GM12878 (cell line): ENCODE results near the gene SEMA3D. TPM values are rescaled to one million over a fixed set of nuclear protein-coding genes. Genes with fewer than 3 reads are reported as not detected.

Source experiments
- ATAC-seq: fragments of 200-7000 bp; cut with Tn5 transposase; 3 replicates; pipeline ENCODE4 v1.9.1; 2020; ENCODE audit warnings: mild to moderate bottlenecking, moderate library complexity
- BruUV-seq: library from RNA; stranded (reverse); fragments of 400-500 nt; replicated peaks from 2 replicates; lab custom pipeline; 2021; lab: Mats Ljungman, UMichigan
- CTCF ChIA-PET: fragments of 300-600 bp; sonication (Branson Sonifier 250); formaldehyde crosslinking; extraction: SDS; loops from one replicate; lab custom pipeline; 2021; ENCODE audit warnings: inconsistent platforms; lab: Yijun Ruan, JAX
- POLR2A ChIA-PET: fragments of 350-600 bp; formaldehyde crosslinking; extraction: SDS; loops from one replicate; lab custom pipeline; 2021; ENCODE audit warnings: inconsistent platforms; lab: Charles Lee
- RAD21 ChIA-PET: fragments of 300-600 bp; sonication (Branson Sonifier 250); formaldehyde crosslinking; loops from one replicate; lab custom pipeline; 2023; ENCODE audit warnings: antibody characterized with exemption; ENCODE audit not compliant: unreplicated experiment; lab: Charles Lee
- SMC1A ChIA-PET: fragments of 300-600 bp; sonication (Branson Sonifier 250); formaldehyde crosslinking; loops from one replicate; lab custom pipeline; 2023; ENCODE audit not compliant: unreplicated experiment, uncharacterized antibody; lab: Charles Lee
- DNase-seq: peaks from one replicate; pipeline ENCODE4 v3.0.0-alpha.2; 2011; ENCODE audit warnings: low read depth, low spot score
- FAIRE-seq: peaks from 3 replicates; lab custom pipeline; 2011; peaks lifted over from hg19 to GRCh38; lab: Jason Lieb, UNC
- H2AFZ ChIP-seq: 2 replicates; pipeline ENCODE4 v1.6.0; 2011; ENCODE audit warnings: low read depth, low read length, control low read depth; ENCODE audit not compliant: control insufficient read depth
- H3K27ac ChIP-seq: 2 replicates; pipeline ENCODE4 v1.5.1; 2011; ENCODE audit warnings: control low read depth; ENCODE audit not compliant: control insufficient read depth, insufficient read depth
- H3K27me3 ChIP-seq, 2 experiments: replicated peaks in 1 of 2; 2 replicates each; pipeline versions ENCODE4 v1.6.0 to v1.6.1; 2011; ENCODE audit warnings: low read length in 1 of 2; ENCODE audit not compliant: control insufficient read depth in 2 of 2, insufficient read depth in 2 of 2
- H3K36me3 ChIP-seq, 2 experiments: 2 replicates each; pipeline ENCODE4 v1.5.1; 2011; ENCODE audit warnings: low read length in 1 of 2; ENCODE audit not compliant: control insufficient read depth in 2 of 2, insufficient read depth in 2 of 2
- H3K4me1 ChIP-seq: 2 replicates; pipeline ENCODE4 v1.6.1; 2011; ENCODE audit warnings: mild to moderate bottlenecking, low read length, moderate library complexity, mixed read lengths; ENCODE audit not compliant: control insufficient read depth, insufficient read depth
- H3K4me2 ChIP-seq: 2 replicates; pipeline ENCODE4 v1.6.0; 2011; ENCODE audit warnings: control low read depth; ENCODE audit not compliant: control insufficient read depth, insufficient read depth
- H3K4me3 ChIP-seq: fragments of 200-600 bp; sonication (generic); 2 replicates; pipeline ENCODE4 v1.5.1; 2016
- H3K79me2 ChIP-seq: 2 replicates; pipeline ENCODE4 v1.6.0; 2011; ENCODE audit warnings: low read length; ENCODE audit not compliant: control insufficient read depth, insufficient read depth
- H3K9ac ChIP-seq: 2 replicates; pipeline ENCODE4 v1.8.0; 2011; ENCODE audit warnings: low read length, control low read depth, mixed read lengths; ENCODE audit not compliant: control insufficient read depth, insufficient read depth
- H3K9me3 ChIP-seq: replicated peaks from 3 replicates; pipeline ENCODE4 v1.5.1; 2011; ENCODE audit warnings: mild to moderate bottlenecking, low read length; ENCODE audit not compliant: control insufficient read depth, insufficient read depth
- H4K20me1 ChIP-seq: 2 replicates; pipeline ENCODE4 v1.6.0; 2011; ENCODE audit not compliant: control insufficient read depth, insufficient read depth
- BRCA1 ChIP-seq: IDR thresholded peaks from 2 replicates; pipeline ENCODE4 v1.6.1; 2011; ENCODE audit warnings: low read depth, low read length, improper control_type of control experiment
- E4F1 ChIP-seq: fragments of 450-650 bp; IDR thresholded peaks from 2 replicates; pipeline ENCODE4 v1.6.1; 2018; ENCODE audit warnings: borderline replicate concordance, mild to moderate bottlenecking; ENCODE audit not compliant: partially characterized antibody
- FOXM1 ChIP-seq: IDR thresholded peaks from 2 replicates; pipeline ENCODE4 v1.6.1; 2012; ENCODE audit warnings: low read depth, mild to moderate bottlenecking, inconsistent platforms, low read length, moderate library complexity
- HCFC1 ChIP-seq: fragments of 150-350 bp; IDR thresholded peaks from 2 replicates; pipeline ENCODE4 v1.6.1; 2014; ENCODE audit warnings: low read length
- HDGF ChIP-seq: fragments of 450-650 bp; IDR thresholded peaks from 2 replicates; pipeline ENCODE4 v1.6.1; 2016; ENCODE audit warnings: antibody characterized with exemption
- IKZF1 ChIP-seq: fragments of 450-650 bp; conservative IDR thresholded peaks from 2 replicates; pipeline ENCODE4 v1.6.1; 2017; ENCODE audit warnings: antibody characterized with exemption, mild to moderate bottlenecking
- IKZF2 ChIP-seq, 2 experiments: fragments of 450-650 bp; IDR thresholded peaks; 2 replicates each; pipeline ENCODE4 v1.6.1; 2017; ENCODE audit warnings: mild to moderate bottlenecking in 2 of 2, moderate library complexity in 2 of 2
- KAT2A ChIP-seq: conservative IDR thresholded peaks from 2 replicates; pipeline ENCODE4 v1.6.1; 2011; ENCODE audit warnings: low read depth, low read length; ENCODE audit not compliant: control insufficient read depth
- MTA3 ChIP-seq: IDR thresholded peaks from 2 replicates; pipeline ENCODE4 v1.6.1; 2012; ENCODE audit warnings: low read length, inconsistent platforms, borderline replicate concordance
- NBN ChIP-seq: fragments of 450-650 bp; IDR thresholded peaks from 2 replicates; pipeline ENCODE4 v1.6.1; 2016
- NRF1 ChIP-seq: conservative IDR thresholded peaks from 2 replicates; pipeline ENCODE4 v1.6.1; 2011; ENCODE audit warnings: mild to moderate bottlenecking, low read depth, low read length, improper control_type of control experiment
- PKNOX1 ChIP-seq: fragments of 450-650 bp; IDR thresholded peaks from 2 replicates; pipeline ENCODE4 v1.6.1; 2016; ENCODE audit warnings: mild to moderate bottlenecking
- RB1 ChIP-seq: fragments of 450-650 bp; formaldehyde crosslinking; IDR thresholded peaks from 2 replicates; pipeline ENCODE4 v1.6.1; 2017; ENCODE audit warnings: mild to moderate bottlenecking, borderline replicate concordance
- SMARCA5 ChIP-seq: fragments of 450-650 bp; IDR thresholded peaks from 2 replicates; pipeline ENCODE4 v1.6.1; 2017; ENCODE audit warnings: mild to moderate bottlenecking
- SUZ12 ChIP-seq: fragments of 200-600 bp; sonication (generic); IDR thresholded peaks from one replicate; pipeline ENCODE4 v1.6.1; 2018; ENCODE audit warnings: antibody characterized with exemption, mild to moderate bottlenecking; ENCODE audit not compliant: unreplicated experiment
- in situ Hi-C: fragments of 300-500 bp; cut with MboI; formaldehyde crosslinking; loops from 9 replicates; pipeline ENCODE4 v1.14.3; 2018; ENCODE audit warnings: mixed read lengths
- intact Hi-C: fragments of 100-400 bp; cut with micrococcal nuclease; formaldehyde crosslinking; loops from one replicate; pipeline ENCODE4 v1.14.2; 2022; ENCODE audit not compliant: unreplicated experiment
- polyA plus RNA-seq, 11 experiments: library from polyadenylated mRNA; depleted of rRNA in 4 of 11; unstranded in 6 of 11; stranded (reverse) in 5 of 11; fragments of >200 nt; fragmentation: Nextera tagmentation in 4 of 11; fragmentation: Illumina TruSeq in 1 of 11; extraction: Ambion mirVana in 4 of 11; extraction: Trizol in 1 of 11; gene quantifications; 1 replicate in 1 of 11; 2 replicates in 10 of 11; pipeline versions ENCODE4 v1.2.1 to v1.2.3, GENCODE V29; 2011 to 2016; ENCODE audit warnings: inconsistent platforms in 2 of 11, missing spikeins in 2 of 11, low read depth in 1 of 11
- total RNA-seq, 4 experiments: library from RNA; depleted of rRNA in 3 of 4; stranded (reverse); fragments of >200 nt in 3 of 4; fragmentation: Illumina TruSeq in 1 of 4; extraction: Trizol in 1 of 4; gene quantifications; 2 replicates each; pipeline versions ENCODE4 v1.2.1 to v1.2.3, GENCODE V29; 2013 to 2021

SEMA3D gene
- total and polyA plus RNA-seq, 10 of the 15 experiments (the other 5 are each of a cell fraction or from before 2014, with no cell fraction given): 0.04 TPM; not detected in 9

DNA sequence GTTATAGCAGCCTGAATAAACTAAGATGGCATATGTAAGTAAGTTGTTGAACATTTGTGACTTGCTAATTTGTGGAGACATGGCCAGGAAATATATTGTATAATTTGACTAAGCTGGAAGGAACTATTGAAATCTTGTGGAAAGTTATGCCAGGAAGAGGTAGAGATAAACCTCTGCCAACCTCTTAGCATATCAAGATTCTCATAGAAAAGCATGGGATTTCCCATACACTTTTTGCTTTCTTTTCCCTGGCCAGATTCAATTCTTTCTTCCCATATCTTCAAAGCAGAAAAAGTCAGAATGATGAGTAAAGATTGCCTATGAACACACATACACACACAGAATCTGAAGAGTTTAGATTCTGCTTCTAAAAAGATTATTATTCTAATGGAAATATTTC lies 216.2 kb downstream of the SEMA3D start:
- ChIA-PET CTCF (no interaction called here), SMC1A (no interaction called here), POLR2A (no interaction called here), RAD21 (no interaction called here)
- Histone ChIP-seq H3K36me3 (no peaks in the 10 kb centered on the region), H3K9me3 (no peaks in the 10 kb centered on the region), H3K79me2 (no peaks in the 10 kb centered on the region), H4K20me1 (no peaks in the 10 kb centered on the region), H3K4me1 (no peaks in the 10 kb centered on the region), H3K27ac (no peak overlapping the region), H3K4me2 (no peak overlapping the region), H3K27me3 (no peaks in the 10 kb centered on the region), H3K9ac (no peak overlapping the region), H3K4me3 (no peak overlapping the region), H2AFZ (no peak overlapping the region)
- DNase-seq (no peak), ATAC-seq (no peak), FAIRE-seq (no peak)
- BruUV-seq: no TSS peak
- intact Hi-C loops: no loop called here
- in situ Hi-C loops: no loop called here
- TF ChIP-seq NBN (no peak), PKNOX1 (no peak), BRCA1 (no peak), HDGF (no peak), KAT2A (no peak), HCFC1 (no peak), MTA3 (no peak), IKZF2 (IDR thresholded peaks at IDR 0.05) (no peak), RB1 (no peak), IKZF1 (no peak), E4F1 (no peak), FOXM1 (no peak), SUZ12 (no peak), SMARCA5 (no peak), NRF1 (no peak)
